Testis (tissue), 2 donors: ENCODE results near the gene FZD1.

Experiments
- POLR2A ChIP-seq: fragments of 450-650 bp; IDR thresholded peaks from one replicate; pipeline ENCODE4 v1.6.1; 2017; ENCODE audit warnings: antibody characterized with exemption, mild to moderate bottlenecking, moderate library complexity
- TF ChIP-seq, protein P1 (sequence below), 3 experiments: fragments of 450-650 bp in 2 of 3; fragments of 200-600 bp in 1 of 3; sonication (generic) in 1 of 3; IDR thresholded peaks; one replicate each; pipeline ENCODE4 v1.5.1; 2016 to 2019; ENCODE audit warnings: antibody characterized with exemption in 3 of 3, mild to moderate bottlenecking in 2 of 3, moderate library complexity in 1 of 3

- TF ChIP-seq, protein P1, sequence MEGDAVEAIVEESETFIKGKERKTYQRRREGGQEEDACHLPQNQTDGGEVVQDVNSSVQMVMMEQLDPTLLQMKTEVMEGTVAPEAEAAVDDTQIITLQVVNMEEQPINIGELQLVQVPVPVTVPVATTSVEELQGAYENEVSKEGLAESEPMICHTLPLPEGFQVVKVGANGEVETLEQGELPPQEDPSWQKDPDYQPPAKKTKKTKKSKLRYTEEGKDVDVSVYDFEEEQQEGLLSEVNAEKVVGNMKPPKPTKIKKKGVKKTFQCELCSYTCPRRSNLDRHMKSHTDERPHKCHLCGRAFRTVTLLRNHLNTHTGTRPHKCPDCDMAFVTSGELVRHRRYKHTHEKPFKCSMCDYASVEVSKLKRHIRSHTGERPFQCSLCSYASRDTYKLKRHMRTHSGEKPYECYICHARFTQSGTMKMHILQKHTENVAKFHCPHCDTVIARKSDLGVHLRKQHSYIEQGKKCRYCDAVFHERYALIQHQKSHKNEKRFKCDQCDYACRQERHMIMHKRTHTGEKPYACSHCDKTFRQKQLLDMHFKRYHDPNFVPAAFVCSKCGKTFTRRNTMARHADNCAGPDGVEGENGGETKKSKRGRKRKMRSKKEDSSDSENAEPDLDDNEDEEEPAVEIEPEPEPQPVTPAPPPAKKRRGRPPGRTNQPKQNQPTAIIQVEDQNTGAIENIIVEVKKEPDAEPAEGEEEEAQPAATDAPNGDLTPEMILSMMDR (IDR thresholded peaks at IDR 0.05): no peak
- TF ChIP-seq POLR2A: no peak
Measured at GRCh38 chr7:91310830-91311460, 46.7 kb downstream of the FZD1 start.
